HCT116 (cell line): Measurements from ENCODE around the gene SFPQ. TPM values are rescaled to one million over a fixed set of nuclear protein-coding genes. Genes with fewer than 3 reads are reported as not detected.

Experiments
- ATAC-seq: fragments of 200-7000 bp; cut with Tn5 transposase; 2 replicates; pipeline ENCODE4 v1.9.1; 2020; ENCODE audit warnings: mild to moderate bottlenecking, moderate library complexity
- BruUV-seq: library from RNA; stranded (reverse); fragments of 400-500 nt; replicated peaks from 2 replicates; lab custom pipeline; 2021; lab: Mats Ljungman, UMichigan
- CTCF ChIA-PET: fragments of 300-600 bp; sonication (Branson Sonifier 250); formaldehyde crosslinking; loops from one replicate; lab custom pipeline; 2021; ENCODE audit warnings: antibody characterized with exemption; lab: Charles Lee
- POLR2A ChIA-PET: fragments of 300-600, 350-600 bp; sonication (Branson Sonifier 250); formaldehyde crosslinking; loops from one replicate; lab custom pipeline; 2021; ENCODE audit warnings: antibody characterized with exemption; lab: Charles Lee
- RAD21 ChIA-PET, 2 experiments: fragments of 300-600 bp; sonication (Branson Sonifier 250); formaldehyde crosslinking; loops; one replicate each; lab custom pipeline; 2023; ENCODE audit warnings: low total read pairs in 2 of 2; ENCODE audit not compliant: uncharacterized antibody in 2 of 2, unreplicated experiment in 2 of 2, low non-redundant PET in 1 of 2; lab: Charles Lee
- DNase-seq: peaks from one replicate; pipeline ENCODE4 v3.0.0-alpha.2; 2010; ENCODE audit warnings: low read depth, low spot score
- H2AFZ ChIP-seq: fragments of 200-600 bp; shearing (Covaris generic), sonication (generic); 2 replicates; pipeline ENCODE4 v1.6.1; 2017; ENCODE audit warnings: low read depth, mixed run types, mixed read lengths, antibody characterized with exemption, low read length; ENCODE audit not compliant: poor library complexity, severe bottlenecking
- H3K27ac ChIP-seq: 2 replicates; pipeline ENCODE4 v1.5.1; 2012; ENCODE audit warnings: low read depth, low read length
- H3K27me3 ChIP-seq: fragments of 200-600 bp; sonication (generic); 2 replicates; pipeline ENCODE4 v1.6.1; 2016; ENCODE audit warnings: mixed run types, low read length, mixed read lengths; ENCODE audit not compliant: insufficient read depth
- H3K36me3 ChIP-seq, 2 experiments: fragments of 200-500 bp in 1 of 2; fragments of 200-600 bp in 1 of 2; sonication (Bioruptor generic) in 1 of 2; sonication (generic) in 1 of 2; 2 replicates each; pipeline versions ENCODE4 v1.5.1 to v1.6.1; 2014 to 2016; ENCODE audit warnings: low read length in 2 of 2, inconsistent platforms in 1 of 2, mixed read lengths in 1 of 2, mixed run types in 1 of 2; ENCODE audit not compliant: insufficient read depth in 2 of 2, control insufficient read depth in 1 of 2
- H3K4me1 ChIP-seq, 2 experiments: fragments of 200-600 bp in 1 of 2; sonication (generic) in 1 of 2; 2 replicates each; pipeline versions ENCODE4 v1.5.1 to v1.6.1; 2012 to 2017; ENCODE audit warnings: low read length in 2 of 2, inconsistent platforms in 1 of 2, mild to moderate bottlenecking in 1 of 2, mixed read lengths in 1 of 2, mixed run types in 1 of 2, moderate library complexity in 1 of 2; ENCODE audit not compliant: insufficient read depth in 2 of 2, control insufficient read depth in 1 of 2
- H3K4me2 ChIP-seq: fragments of 200-600 bp; sonication (generic); 2 replicates; pipeline ENCODE4 v1.6.1; 2017; ENCODE audit warnings: mixed run types, low read length, mixed read lengths
- H3K4me3 ChIP-seq, 2 experiments: fragments of 200-600 bp in 1 of 2; sonication (generic) in 1 of 2; replicated peaks in 1 of 2; 2 replicates each; pipeline ENCODE4 v1.5.1; 2011 to 2016; ENCODE audit warnings: low read length in 2 of 2, control low read depth in 1 of 2, low read depth in 1 of 2, mild to moderate bottlenecking in 1 of 2, mixed read lengths in 1 of 2, mixed run types in 1 of 2
- H3K79me2 ChIP-seq: fragments of 200-600 bp; sonication (generic); 2 replicates; pipeline ENCODE4 v1.6.1; 2017; ENCODE audit warnings: mild to moderate bottlenecking, mixed run types, low read length, moderate library complexity, mixed read lengths; ENCODE audit not compliant: insufficient read depth
- H3K9ac ChIP-seq: fragments of 200-600 bp; sonication (generic); 2 replicates; pipeline ENCODE4 v1.6.1; 2016; ENCODE audit warnings: low read length, mixed read lengths
- H3K9me2 ChIP-seq: fragments of 200-600 bp; sonication (generic), shearing (Covaris generic); 2 replicates; pipeline ENCODE4 v1.6.1; 2017; ENCODE audit warnings: mixed run types, mild to moderate bottlenecking, moderate library complexity; ENCODE audit not compliant: insufficient read depth
- H3K9me3 ChIP-seq, 2 experiments: fragments of 200-500 bp in 1 of 2; fragments of 200-600 bp in 1 of 2; sonication (Bioruptor generic) in 1 of 2; sonication (generic) in 1 of 2; 2 replicates each; pipeline ENCODE4 v1.6.1; 2014 to 2017; ENCODE audit warnings: low read length in 2 of 2, mixed read lengths in 2 of 2, inconsistent platforms in 1 of 2, low read depth in 1 of 2, mild to moderate bottlenecking in 1 of 2, mixed run types in 1 of 2, moderate library complexity in 1 of 2; ENCODE audit not compliant: control insufficient read depth in 1 of 2, insufficient read depth in 1 of 2
- H4K20me1 ChIP-seq: fragments of 200-600 bp; sonication (generic), shearing (Covaris generic); 2 replicates; pipeline ENCODE4 v1.6.1; 2017; ENCODE audit warnings: mixed run types, mild to moderate bottlenecking, moderate library complexity; ENCODE audit not compliant: insufficient read depth
- ATF3 ChIP-seq: IDR thresholded peaks from 2 replicates; pipeline ENCODE4 v1.6.1; 2012
- CBX3 ChIP-seq: IDR thresholded peaks from 2 replicates; pipeline ENCODE4 v1.6.1; 2012; ENCODE audit warnings: low read depth
- CEBPB ChIP-seq: IDR thresholded peaks from 2 replicates; pipeline ENCODE4 v1.6.1; 2012; ENCODE audit warnings: low read depth
- ELF1 ChIP-seq: IDR thresholded peaks from 2 replicates; pipeline ENCODE4 v1.6.1; 2012; ENCODE audit warnings: low read depth, borderline replicate concordance
- EZH2 ChIP-seq: fragments of 200-600 bp; sonication (generic); IDR thresholded peaks from 2 replicates; pipeline ENCODE4 v1.6.1; 2017; ENCODE audit warnings: antibody characterized with exemption, mixed run types
- EZH2phosphoT487 ChIP-seq: fragments of 200-600 bp; IDR thresholded peaks from 2 replicates; pipeline ENCODE4 v1.6.1; 2018; ENCODE audit warnings: antibody characterized with exemption, borderline replicate concordance
- FOSL1 ChIP-seq: IDR thresholded peaks from 2 replicates; pipeline ENCODE4 v1.6.1; 2012; ENCODE audit warnings: low read depth
- JUND ChIP-seq: IDR thresholded peaks from 2 replicates; pipeline ENCODE4 v1.6.1; 2012
- POLR2A ChIP-seq: IDR thresholded peaks from 2 replicates; pipeline ENCODE4 v1.7.0; 2011; ENCODE audit warnings: borderline replicate concordance; ENCODE audit not compliant: insufficient read depth, insufficient read length; ENCODE audit errors: extremely low read depth
- RAD21 ChIP-seq: IDR thresholded peaks from 2 replicates; pipeline ENCODE4 v1.6.1; 2012; ENCODE audit warnings: low read depth, mild to moderate bottlenecking
- SIN3A ChIP-seq: IDR thresholded peaks from 2 replicates; pipeline ENCODE4 v1.6.1; 2012; ENCODE audit warnings: low read depth
- SP1 ChIP-seq: IDR thresholded peaks from 2 replicates; pipeline ENCODE4 v1.6.1; 2012; ENCODE audit warnings: low read depth
- YY1 ChIP-seq: IDR thresholded peaks from 2 replicates; pipeline ENCODE4 v1.6.1; 2011; ENCODE audit warnings: low read length, low read depth, moderate library complexity, mild to moderate bottlenecking; ENCODE audit not compliant: insufficient replicate concordance; ENCODE audit errors: extremely low read depth
- ZBTB33 ChIP-seq: IDR thresholded peaks from 2 replicates; pipeline ENCODE4 v1.6.1; 2011; ENCODE audit warnings: mild to moderate bottlenecking, low read length, moderate library complexity; ENCODE audit not compliant: insufficient replicate concordance; ENCODE audit errors: extremely low read depth
- ZNF274 ChIP-seq: fragments of 200-500 bp; sonication (Bioruptor generic); IDR thresholded peaks from 2 replicates; pipeline ENCODE4 v1.6.1; 2014; ENCODE audit warnings: mild to moderate bottlenecking, low read depth, low read length, inconsistent platforms
- intact Hi-C: fragments of 100-400 bp; cut with micrococcal nuclease; formaldehyde crosslinking; loops from 2 replicates; pipeline ENCODE4 v1.10.0; 2022
- total RNA-seq: library from RNA; stranded (reverse); gene quantifications from one replicate; pipeline ENCODE4 v1.2.1, GENCODE V29; 2021; ENCODE audit not compliant: unreplicated experiment
- TF ChIP-seq, protein P1 (sequence below): IDR thresholded peaks from 2 replicates; pipeline ENCODE4 v1.6.1; 2012; ENCODE audit warnings: low read depth
- TF ChIP-seq, protein P2 (sequence below): IDR thresholded peaks from 2 replicates; pipeline ENCODE4 v1.6.1; 2012
- TF ChIP-seq, protein P3 (sequence below), 3 experiments: fragments of 200-600 bp in 1 of 3; sonication (generic) in 1 of 3; IDR thresholded peaks in 2 of 3; conservative IDR thresholded peaks in 1 of 3; 2 replicates each; pipeline ENCODE4 v1.5.1; 2012 to 2017; ENCODE audit warnings: low read depth in 2 of 3, low read length in 2 of 3, antibody characterized with exemption in 1 of 3, borderline replicate concordance in 1 of 3, control low read depth in 1 of 3, mild to moderate bottlenecking in 1 of 3, mixed read lengths in 1 of 3, mixed run types in 1 of 3, moderate library complexity in 1 of 3; ENCODE audit not compliant: insufficient read depth in 1 of 3

Gene SFPQ
- total RNA-seq, 1 experiment from 2014 or later: 327 TPM

- H4K20me1 ChIP-seq: peaks cover 43% of the 10 kb centered on the region
- no peak for DNase-seq
- H3K27me3 ChIP-seq: no peaks in the 10 kb centered on the region
- H3K9me2 ChIP-seq: no peaks in the 10 kb centered on the region
- ATAC-seq: peak; percentile 56
- CTCF ChIA-PET: no interaction called here
- peaks cover 57% of the 10 kb centered on the region for H3K79me2 ChIP-seq
- H3K27ac ChIP-seq: peak overlapping the region; percentile 97
- peaks cover 44 to 46% of the 10 kb centered on the region in 2 experiments for H3K36me3 ChIP-seq
- BruUV-seq: no TSS peak
- peaks cover 8 to 25% of the 10 kb centered on the region in 2 experiments for H3K4me1 ChIP-seq
- H3K4me3 ChIP-seq: peak overlapping the region; percentile 69 to 85
- peak overlapping the region; percentile 95 for H3K4me2 ChIP-seq
- no peak overlapping the region for H2AFZ ChIP-seq
- no peaks in the 10 kb centered on the region for H3K9me3 ChIP-seq
- RAD21 ChIA-PET: no interaction called here
- POLR2A ChIA-PET: interaction anchor here (0.7 to 1.6 kb wide), 4 partner anchors 10 to 326 kb away, joined by 3 to 16 read pairs (median 3); no protein-coding TSS in a partner anchor
- H3K9ac ChIP-seq: peak overlapping the region; percentile 99
- intact Hi-C loops: loop anchor here (2.0 kb wide), 1 partner anchor 365 kb away; the partner anchor contains the start of genes KIAA0319L and NCDN
- TF ChIP-seq POLR2A (peak; percentile 62), EZH2phosphoT487 (no peak), JUND (no peak; the same call in 1 of the 2 replicates), ATF3 (no peak), ZBTB33 (no peak), RAD21 (no peak), EZH2 (no peak), FOSL1 (no peak), SIN3A (0 out of 2 replicates have a peak, but pooled peaks have one; percentile 28), ELF1 (no peak), ZNF274 (no peak), CEBPB (no peak), CBX3 (0 out of 2 replicates have a peak, but pooled peaks have one; percentile 15), SP1 (0 out of 2 replicates have a peak, but pooled peaks have one; percentile 20), YY1 (peak; percentile 99)
- TF ChIP-seq, protein P1, sequence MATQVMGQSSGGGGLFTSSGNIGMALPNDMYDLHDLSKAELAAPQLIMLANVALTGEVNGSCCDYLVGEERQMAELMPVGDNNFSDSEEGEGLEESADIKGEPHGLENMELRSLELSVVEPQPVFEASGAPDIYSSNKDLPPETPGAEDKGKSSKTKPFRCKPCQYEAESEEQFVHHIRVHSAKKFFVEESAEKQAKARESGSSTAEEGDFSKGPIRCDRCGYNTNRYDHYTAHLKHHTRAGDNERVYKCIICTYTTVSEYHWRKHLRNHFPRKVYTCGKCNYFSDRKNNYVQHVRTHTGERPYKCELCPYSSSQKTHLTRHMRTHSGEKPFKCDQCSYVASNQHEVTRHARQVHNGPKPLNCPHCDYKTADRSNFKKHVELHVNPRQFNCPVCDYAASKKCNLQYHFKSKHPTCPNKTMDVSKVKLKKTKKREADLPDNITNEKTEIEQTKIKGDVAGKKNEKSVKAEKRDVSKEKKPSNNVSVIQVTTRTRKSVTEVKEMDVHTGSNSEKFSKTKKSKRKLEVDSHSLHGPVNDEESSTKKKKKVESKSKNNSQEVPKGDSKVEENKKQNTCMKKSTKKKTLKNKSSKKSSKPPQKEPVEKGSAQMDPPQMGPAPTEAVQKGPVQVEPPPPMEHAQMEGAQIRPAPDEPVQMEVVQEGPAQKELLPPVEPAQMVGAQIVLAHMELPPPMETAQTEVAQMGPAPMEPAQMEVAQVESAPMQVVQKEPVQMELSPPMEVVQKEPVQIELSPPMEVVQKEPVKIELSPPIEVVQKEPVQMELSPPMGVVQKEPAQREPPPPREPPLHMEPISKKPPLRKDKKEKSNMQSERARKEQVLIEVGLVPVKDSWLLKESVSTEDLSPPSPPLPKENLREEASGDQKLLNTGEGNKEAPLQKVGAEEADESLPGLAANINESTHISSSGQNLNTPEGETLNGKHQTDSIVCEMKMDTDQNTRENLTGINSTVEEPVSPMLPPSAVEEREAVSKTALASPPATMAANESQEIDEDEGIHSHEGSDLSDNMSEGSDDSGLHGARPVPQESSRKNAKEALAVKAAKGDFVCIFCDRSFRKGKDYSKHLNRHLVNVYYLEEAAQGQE: no peak
- TF ChIP-seq, protein P2, sequence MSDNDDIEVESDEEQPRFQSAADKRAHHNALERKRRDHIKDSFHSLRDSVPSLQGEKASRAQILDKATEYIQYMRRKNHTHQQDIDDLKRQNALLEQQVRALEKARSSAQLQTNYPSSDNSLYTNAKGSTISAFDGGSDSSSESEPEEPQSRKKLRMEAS: peak; percentile 27; the same call in 1 of the 2 replicates
- TF ChIP-seq, protein P3, sequence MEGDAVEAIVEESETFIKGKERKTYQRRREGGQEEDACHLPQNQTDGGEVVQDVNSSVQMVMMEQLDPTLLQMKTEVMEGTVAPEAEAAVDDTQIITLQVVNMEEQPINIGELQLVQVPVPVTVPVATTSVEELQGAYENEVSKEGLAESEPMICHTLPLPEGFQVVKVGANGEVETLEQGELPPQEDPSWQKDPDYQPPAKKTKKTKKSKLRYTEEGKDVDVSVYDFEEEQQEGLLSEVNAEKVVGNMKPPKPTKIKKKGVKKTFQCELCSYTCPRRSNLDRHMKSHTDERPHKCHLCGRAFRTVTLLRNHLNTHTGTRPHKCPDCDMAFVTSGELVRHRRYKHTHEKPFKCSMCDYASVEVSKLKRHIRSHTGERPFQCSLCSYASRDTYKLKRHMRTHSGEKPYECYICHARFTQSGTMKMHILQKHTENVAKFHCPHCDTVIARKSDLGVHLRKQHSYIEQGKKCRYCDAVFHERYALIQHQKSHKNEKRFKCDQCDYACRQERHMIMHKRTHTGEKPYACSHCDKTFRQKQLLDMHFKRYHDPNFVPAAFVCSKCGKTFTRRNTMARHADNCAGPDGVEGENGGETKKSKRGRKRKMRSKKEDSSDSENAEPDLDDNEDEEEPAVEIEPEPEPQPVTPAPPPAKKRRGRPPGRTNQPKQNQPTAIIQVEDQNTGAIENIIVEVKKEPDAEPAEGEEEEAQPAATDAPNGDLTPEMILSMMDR (IDR thresholded peaks at IDR 0.05 in 2 of 3, conservative IDR thresholded peaks at IDR 0.05 in 1 of 3; ENCODE audit: borderline replicate concordance in 1 of 3, insufficient read depth in 1 of 3, low read depth in 2 of 3, low read length in 2 of 3): no peak
These were observed 691 bp downstream of the SFPQ start for GRCh38 chr1:35192056-35192852.
